Measurements from ENCODE around the gene ANKDD1B. TPM values are rescaled to one million over a fixed set of nuclear protein-coding genes. Genes with fewer than 3 reads are reported as not detected.
A peak's percentile ranks its signal among the peaks of the same experiment; 100 is the strongest.

ANKDD1B gene
- polyA plus RNA-seq, 2 of the 4 experiments (the other 2 are of a cell fraction) = 0.09 to 0.14 TPM

- ChIA-PET POLR2A (no interaction called here), CTCF (interaction anchor here (0.8 to 1.2 kb wide), 2 partner anchors 9 to 97 kb away, joined by 4 read pairs; no protein-coding TSS in a partner anchor)
- no peak overlapping the region for H3K27ac ChIP-seq
- H3K4me1 ChIP-seq = no peaks in the 10 kb centered on the region
- ATAC-seq (no peak), FAIRE-seq (peak; percentile 79), DNase-seq (ENCODE audit: low read depth in 1 of 2, low spot score in 1 of 2) (no peak)
- H3K9me3 ChIP-seq = no peaks in the 10 kb centered on the region
- H3K4me3 ChIP-seq = no peak overlapping the region
- TF ChIP-seq TP53 (CRISPR knock-in tag; IDR thresholded peaks at IDR 0.05) = no peak
- TF ChIP-seq JUN (IDR thresholded peaks at IDR 0.05) = no peak
- TF ChIP-seq, protein P1, sequence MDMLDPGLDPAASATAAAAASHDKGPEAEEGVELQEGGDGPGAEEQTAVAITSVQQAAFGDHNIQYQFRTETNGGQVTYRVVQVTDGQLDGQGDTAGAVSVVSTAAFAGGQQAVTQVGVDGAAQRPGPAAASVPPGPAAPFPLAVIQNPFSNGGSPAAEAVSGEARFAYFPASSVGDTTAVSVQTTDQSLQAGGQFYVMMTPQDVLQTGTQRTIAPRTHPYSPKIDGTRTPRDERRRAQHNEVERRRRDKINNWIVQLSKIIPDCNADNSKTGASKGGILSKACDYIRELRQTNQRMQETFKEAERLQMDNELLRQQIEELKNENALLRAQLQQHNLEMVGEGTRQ (IDR thresholded peaks at IDR 0.05) = no peak
- TF ChIP-seq NPAS2 (CRISPR knock-in tag; IDR thresholded peaks at IDR 0.05; ENCODE audit: borderline replicate concordance) = no peak
- no peak for TF ChIP-seq EP300 (IDR thresholded peaks at IDR 0.05)
- TF ChIP-seq RAD21 (conservative IDR thresholded peaks at IDR 0.05 in 1 of 2, IDR thresholded peaks at IDR 0.05 in 1 of 2) = peak; percentile 39 to 58; a peak in 3 of 5 replicates
- no peak for TF ChIP-seq PBX3 (IDR thresholded peaks at IDR 0.05)
- no peak for TF ChIP-seq CEBPB (IDR thresholded peaks at IDR 0.05)
- no peak for TF ChIP-seq SMC3 (IDR thresholded peaks at IDR 0.05)
- no peak for TF ChIP-seq HOXB13 (CRISPR knock-in tag; IDR thresholded peaks at IDR 0.05; ENCODE audit: low read depth)
- no peak for TF ChIP-seq CBX2 (IDR thresholded peaks at IDR 0.05; ENCODE audit: borderline replicate concordance, low read depth)
- peak; percentile 27; the same call in 1 of the 3 replicates for TF ChIP-seq CTCF (IDR thresholded peaks at IDR 0.05)
- no peak for TF ChIP-seq EHMT2 (IDR thresholded peaks at IDR 0.05; ENCODE audit: low read depth)
- no peak overlapping the region for H3K4me2 ChIP-seq
- WGBS (ENCODE audit: missing lambda C conversion rate) = 85% methylated on average over 2 of the region's 2 CpGs
Observed at GRCh38 chr5:75584641-75585040, 26.6 kb upstream of the ANKDD1B start.

- H3K27ac ChIP-seq = no peak overlapping the region
- WGBS (ENCODE audit: missing lambda C conversion rate) = 93% methylated on average over 3 of the region's 3 CpGs
- no peaks in the 10 kb centered on the region for H3K4me1 ChIP-seq
- DNase-seq (ENCODE audit: low read depth in 1 of 2, low spot score in 1 of 2) (no peak), ATAC-seq (no peak), FAIRE-seq (no peak)
- no peak overlapping the region for H3K4me2 ChIP-seq
- POLR2A ChIA-PET = no interaction called here
- no peaks in the 10 kb centered on the region for H3K9me3 ChIP-seq
- H3K4me3 ChIP-seq = no peak overlapping the region
- CTCF ChIA-PET = no interaction called here
- no peak for TF ChIP-seq PBX3 (IDR thresholded peaks at IDR 0.05)
- TF ChIP-seq, protein P2, sequence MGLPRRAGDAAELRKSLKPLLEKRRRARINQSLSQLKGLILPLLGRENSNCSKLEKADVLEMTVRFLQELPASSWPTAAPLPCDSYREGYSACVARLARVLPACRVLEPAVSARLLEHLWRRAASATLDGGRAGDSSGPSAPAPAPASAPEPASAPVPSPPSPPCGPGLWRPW (IDR thresholded peaks at IDR 0.05) = no peak
- no peak for TF ChIP-seq NPAS2 (CRISPR knock-in tag; IDR thresholded peaks at IDR 0.05; ENCODE audit: borderline replicate concordance)
- no peak for TF ChIP-seq RAD21 (conservative IDR thresholded peaks at IDR 0.05 in 1 of 2, IDR thresholded peaks at IDR 0.05 in 1 of 2)
- TF ChIP-seq PHF8 (IDR thresholded peaks at IDR 0.05; ENCODE audit: borderline replicate concordance, low read depth) = no peak
- no peak for TF ChIP-seq RCOR1 (IDR thresholded peaks at IDR 0.05; ENCODE audit: low read depth, low read length)
- TF ChIP-seq CBX2 (IDR thresholded peaks at IDR 0.05; ENCODE audit: borderline replicate concordance, low read depth) = no peak
Observed at GRCh38 chr5:75588666-75589065, 22.6 kb upstream of the ANKDD1B start.

DNA sequence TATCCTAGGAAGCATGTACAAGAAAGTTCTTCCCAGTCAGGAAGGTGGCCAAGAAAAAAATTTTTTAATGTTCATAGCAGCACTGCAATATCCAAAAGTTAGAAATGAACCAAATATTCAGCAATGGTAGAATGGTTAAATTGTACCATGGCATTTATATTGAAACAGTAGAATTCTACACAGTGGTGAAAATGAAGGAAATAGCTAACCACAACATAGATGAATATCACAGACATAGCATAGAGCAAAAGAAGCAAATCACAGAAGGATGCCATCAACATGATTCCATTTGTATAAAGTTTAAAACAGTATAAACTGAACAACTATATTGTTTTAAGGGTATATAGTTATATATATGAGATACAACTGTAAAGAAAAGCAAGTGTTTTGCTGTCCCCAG lies 10.7 kb upstream of the ANKDD1B start:
- no peak overlapping the region for H3K4me2 ChIP-seq
- ChIA-PET CTCF (no interaction called here), POLR2A (no interaction called here)
- no peaks in the 10 kb centered on the region for H3K9me3 ChIP-seq
- H3K4me3 ChIP-seq = no peak overlapping the region
- ATAC-seq (no peak), FAIRE-seq (no peak), DNase-seq (ENCODE audit: low read depth in 1 of 2, low spot score in 1 of 2) (no peak)
- H3K27ac ChIP-seq = no peak overlapping the region
- H3K4me1 ChIP-seq = no peaks in the 10 kb centered on the region
- TF ChIP-seq TP53 (CRISPR knock-in tag; IDR thresholded peaks at IDR 0.05) (no peak), POLR2A (IDR thresholded peaks at IDR 0.05; ENCODE audit: low read length) (no peak), ZNF302 (CRISPR knock-in tag; IDR thresholded peaks at IDR 0.05) (no peak), FOSL2 (IDR thresholded peaks at IDR 0.05) (no peak), FOSL2 (CRISPR knock-in tag; IDR thresholded peaks at IDR 0.05) (no peak), HOXB13 (CRISPR knock-in tag; IDR thresholded peaks at IDR 0.05; ENCODE audit: low read depth) (no peak), KDM5A (IDR thresholded peaks at IDR 0.05) (no peak), NR3C1 (IDR thresholded peaks at IDR 0.05) (no peak), CTCF (IDR thresholded peaks at IDR 0.05) (no peak), NPAS2 (CRISPR knock-in tag; IDR thresholded peaks at IDR 0.05; ENCODE audit: borderline replicate concordance) (no peak), KDM1A (IDR thresholded peaks at IDR 0.05; ENCODE audit: low read depth) (no peak), CHD4 (IDR thresholded peaks at IDR 0.05; ENCODE audit: borderline replicate concordance) (no peak), PBX3 (IDR thresholded peaks at IDR 0.05) (no peak), RNF2 (IDR thresholded peaks at IDR 0.05; ENCODE audit: borderline replicate concordance, low read depth) (no peak), EHMT2 (IDR thresholded peaks at IDR 0.05; ENCODE audit: low read depth) (no peak)
